A673 (cell line): ENCODE data around the gene RP9. TPM values are rescaled to one million over a fixed set of nuclear protein-coding genes. Genes with fewer than 3 reads are reported as not detected.

Source experiments
- BruUV-seq: library from RNA; stranded (reverse); fragments of 400-500 nt; replicated peaks from 2 replicates; lab custom pipeline; 2021; lab: Mats Ljungman, UMichigan
- CTCF ChIA-PET: fragments of 300-600 bp; sonication (Branson Sonifier 250); formaldehyde crosslinking; loops from one replicate; lab custom pipeline; 2022; ENCODE audit warnings: antibody characterized with exemption; lab: Charles Lee
- POLR2A ChIA-PET: fragments of 300-600 bp; sonication (Branson Sonifier 250); formaldehyde crosslinking; loops from one replicate; lab custom pipeline; 2022; ENCODE audit warnings: antibody characterized with exemption; ENCODE audit not compliant: low non-redundant PET; lab: Charles Lee
- DNase-seq: peaks from one replicate; pipeline ENCODE4 v3.0.0-alpha.2; 2015; ENCODE audit warnings: low spot score
- H3K27ac ChIP-seq: fragments of 200-600 bp; sonication (generic); 2 replicates; pipeline ENCODE4 v1.5.1; 2016; ENCODE audit warnings: mixed run types, low read depth, mild to moderate bottlenecking, mixed read lengths, antibody characterized with exemption, low read length; ENCODE audit not compliant: poor library complexity, severe bottlenecking
- H3K27me3 ChIP-seq: fragments of 200-600 bp; sonication (generic); replicated peaks from 2 replicates; pipeline ENCODE4 v1.6.1; 2017; ENCODE audit warnings: mixed run types, low read depth, mild to moderate bottlenecking, mixed read lengths, antibody characterized with exemption, low read length; ENCODE audit not compliant: insufficient read depth, poor library complexity
- H3K36me3 ChIP-seq: fragments of 200-600 bp; sonication (generic); 2 replicates; pipeline ENCODE4 v1.6.1; 2016; ENCODE audit warnings: mixed run types, mild to moderate bottlenecking, mixed read lengths, antibody characterized with exemption, low read length; ENCODE audit not compliant: insufficient read depth, poor library complexity, severe bottlenecking
- H3K4me1 ChIP-seq: fragments of 200-600 bp; sonication (generic); 2 replicates; pipeline ENCODE4 v1.6.1; 2017; ENCODE audit warnings: mixed run types, mild to moderate bottlenecking, mixed read lengths, antibody characterized with exemption, low read length; ENCODE audit not compliant: insufficient read depth, poor library complexity, severe bottlenecking
- H3K4me3 ChIP-seq: fragments of 200-600 bp; sonication (generic); 2 replicates; pipeline ENCODE4 v1.5.1; 2016; ENCODE audit warnings: low read depth, mixed run types, mild to moderate bottlenecking, mixed read lengths, low read length; ENCODE audit not compliant: poor library complexity, severe bottlenecking
- H3K9me3 ChIP-seq: fragments of 200-600 bp; sonication (generic); 2 replicates; pipeline ENCODE4 v1.6.1; 2016; ENCODE audit warnings: mixed run types, low read depth, mild to moderate bottlenecking, mixed read lengths, antibody characterized with exemption, low read length; ENCODE audit not compliant: poor library complexity, severe bottlenecking
- EZH2 ChIP-seq: fragments of 200-600 bp; sonication (generic); IDR thresholded peaks from 2 replicates; pipeline ENCODE4 v1.6.1; 2017; ENCODE audit warnings: borderline replicate concordance, low read depth, mild to moderate bottlenecking, mixed read lengths, antibody characterized with exemption, low read length; ENCODE audit not compliant: poor library complexity, severe bottlenecking
- intact Hi-C: fragments of 100-400 bp; cut with micrococcal nuclease; formaldehyde crosslinking; loops from one replicate; pipeline ENCODE4 v1.10.0; 2022; ENCODE audit not compliant: unreplicated experiment
- total RNA-seq: library from RNA; stranded (reverse); gene quantifications from 2 replicates; pipeline ENCODE4 v1.2.3, GENCODE V29; 2021
- TF ChIP-seq, protein P1 (sequence below): fragments of 300-800, 200-600 bp; sonication (generic); conservative IDR thresholded peaks from 2 replicates; pipeline ENCODE4 v1.5.1; 2017; ENCODE audit warnings: low read depth, mild to moderate bottlenecking, antibody characterized with exemption, low read length, moderate library complexity, mixed read lengths

RP9 gene
- total RNA-seq, 1 experiment from 2014 or later: 29.5 TPM

DNA sequence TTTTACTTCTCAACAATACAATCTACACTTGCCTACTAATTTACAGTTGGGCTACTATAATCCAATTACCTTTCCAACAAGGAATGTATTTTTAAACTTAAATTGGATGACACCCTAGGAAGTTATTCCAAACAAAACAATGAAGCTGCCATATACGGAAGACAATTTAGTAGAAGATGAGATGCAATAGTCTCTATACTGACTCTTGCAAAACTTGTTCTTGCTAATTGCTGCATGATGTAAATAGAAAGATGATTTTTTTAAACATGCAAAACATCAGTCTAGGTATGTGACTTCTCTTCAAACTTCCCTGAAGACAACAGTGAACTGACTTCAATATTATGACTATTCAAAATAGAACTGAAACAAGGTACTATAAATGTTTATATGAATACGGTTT, 64.2 kb downstream of the RP9 start:
- no peaks in the 10 kb centered on the region for H3K36me3 ChIP-seq
- no TSS peak for BruUV-seq
- no peak overlapping the region for H3K4me3 ChIP-seq
- peak; percentile 30 for DNase-seq
- H3K27ac ChIP-seq: peak overlapping the region; percentile 57
- ChIA-PET CTCF (no interaction called here), POLR2A (no interaction called here)
- H3K9me3 ChIP-seq: no peaks in the 10 kb centered on the region
- intact Hi-C loops: loop anchor here (10.0 kb wide), 1 partner anchor 100 kb away; no protein-coding TSS in a partner anchor
- H3K4me1 ChIP-seq: peaks cover 50% of the 10 kb centered on the region
- no peak for TF ChIP-seq EZH2
- TF ChIP-seq, protein P1, sequence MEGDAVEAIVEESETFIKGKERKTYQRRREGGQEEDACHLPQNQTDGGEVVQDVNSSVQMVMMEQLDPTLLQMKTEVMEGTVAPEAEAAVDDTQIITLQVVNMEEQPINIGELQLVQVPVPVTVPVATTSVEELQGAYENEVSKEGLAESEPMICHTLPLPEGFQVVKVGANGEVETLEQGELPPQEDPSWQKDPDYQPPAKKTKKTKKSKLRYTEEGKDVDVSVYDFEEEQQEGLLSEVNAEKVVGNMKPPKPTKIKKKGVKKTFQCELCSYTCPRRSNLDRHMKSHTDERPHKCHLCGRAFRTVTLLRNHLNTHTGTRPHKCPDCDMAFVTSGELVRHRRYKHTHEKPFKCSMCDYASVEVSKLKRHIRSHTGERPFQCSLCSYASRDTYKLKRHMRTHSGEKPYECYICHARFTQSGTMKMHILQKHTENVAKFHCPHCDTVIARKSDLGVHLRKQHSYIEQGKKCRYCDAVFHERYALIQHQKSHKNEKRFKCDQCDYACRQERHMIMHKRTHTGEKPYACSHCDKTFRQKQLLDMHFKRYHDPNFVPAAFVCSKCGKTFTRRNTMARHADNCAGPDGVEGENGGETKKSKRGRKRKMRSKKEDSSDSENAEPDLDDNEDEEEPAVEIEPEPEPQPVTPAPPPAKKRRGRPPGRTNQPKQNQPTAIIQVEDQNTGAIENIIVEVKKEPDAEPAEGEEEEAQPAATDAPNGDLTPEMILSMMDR: no peak
- no peaks in the 10 kb centered on the region for H3K27me3 ChIP-seq

Other genes with a start within 250 kb of the RP9 start
- gene KBTBD2, start 217.6 kb downstream of the RP9 start, total RNA-seq: 48.7 and 51.0 TPM in 2 replicates
- gene FKBP9, start 152.0 kb downstream of the RP9 start, total RNA-seq: 28.6 and 39.1 TPM in 2 replicates
- gene NT5C3A, start 46.6 kb downstream of the RP9 start, total RNA-seq: 51.3 and 57.7 TPM in 2 replicates
- gene BBS9, start 20.2 kb upstream of the RP9 start, total RNA-seq: 9.0 and 9.4 TPM in 2 replicates